T-helper 9 cell (primary cell): ENCODE results near the gene PTPN3.

Experiments
- DNase-seq: peaks from one replicate; pipeline ENCODE4 v3.0.0-alpha.2; 2020

PTPN3 gene

GRCh38 chr9:109475526-109475925 is 22.6 kb downstream of the PTPN3 start:
- DNase-seq = no peak

GRCh38 chr9:109474944-109475343 is 23.2 kb downstream of the PTPN3 start:
- DNase-seq = no peak

GRCh38 chr9:109474170-109474569 is 23.9 kb downstream of the PTPN3 start:
- no peak for DNase-seq

- no peak for DNase-seq
These were observed 24.8 kb downstream of the PTPN3 start for GRCh38 chr9:109473329-109473728.

- DNase-seq = no peak
These were observed 26.4 kb downstream of the PTPN3 start for GRCh38 chr9:109471475-109472393.

- DNase-seq = peak; percentile 29
These were observed 28.3 kb downstream of the PTPN3 start for GRCh38 chr9:109469646-109470358.

GRCh38 chr9:109468927-109469326 is 29.2 kb downstream of the PTPN3 start:
- DNase-seq = no peak

- no peak for DNase-seq
These were observed 30.2 kb downstream of the PTPN3 start for GRCh38 chr9:109467936-109468335.

- DNase-seq = no peak
These were observed 31.2 kb downstream of the PTPN3 start for GRCh38 chr9:109466623-109467590.

GRCh38 chr9:109463924-109464625 is 34.0 kb downstream of the PTPN3 start:
- DNase-seq = no peak

GRCh38 chr9:109460576-109460975 is 37.5 kb downstream of the PTPN3 start:
- no peak for DNase-seq

GRCh38 chr9:109459423-109459822 is 38.7 kb downstream of the PTPN3 start:
- DNase-seq = no peak

- DNase-seq = no peak
These were observed 39.5 kb downstream of the PTPN3 start for GRCh38 chr9:109458453-109459211.

- no peak for DNase-seq
These were observed 41.3 kb downstream of the PTPN3 start for GRCh38 chr9:109456811-109457210.

GRCh38 chr9:109455861-109456260 is 42.2 kb downstream of the PTPN3 start:
- no peak for DNase-seq

GRCh38 chr9:109455391-109455790 is 42.7 kb downstream of the PTPN3 start:
- DNase-seq = no peak

GRCh38 chr9:109454601-109455155 is 43.4 kb downstream of the PTPN3 start:
- DNase-seq = no peak

- no peak for DNase-seq
These were observed 44.1 kb downstream of the PTPN3 start for GRCh38 chr9:109454041-109454440.

- no peak for DNase-seq
These were observed 44.8 kb downstream of the PTPN3 start for GRCh38 chr9:109453210-109453842.

- no peak for DNase-seq
These were observed 45.3 kb downstream of the PTPN3 start for GRCh38 chr9:109452761-109453160.
